Upper lobe of right lung (tissue), 1 donor: ENCODE results near the gene DEFB112. TPM values are rescaled to one million over a fixed set of nuclear protein-coding genes. Genes with fewer than 3 reads are reported as not detected.

ENCODE experiments used
- ATAC-seq: fragments of 200-7000 bp; cut with Tn5 transposase; one replicate; pipeline ENCODE4 v1.9.1; 2020; ENCODE audit warnings: mild to moderate bottlenecking, moderate library complexity
- DNase-seq: peaks from one replicate; pipeline ENCODE4 v3.0.0-alpha.2; 2020
- H3K27ac ChIP-seq: fragments of 200-600 bp; one replicate; pipeline ENCODE4 v1.8.0; 2022
- H3K27me3 ChIP-seq: fragments of 200-600 bp; one replicate; pipeline ENCODE4 v1.8.0; 2022; ENCODE audit warnings: mild to moderate bottlenecking
- H3K36me3 ChIP-seq: fragments of 200-600 bp; one replicate; pipeline ENCODE4 v1.8.0; 2022
- H3K4me1 ChIP-seq: fragments of 200-600 bp; one replicate; pipeline ENCODE4 v1.8.0; 2022
- H3K4me3 ChIP-seq: fragments of 200-600 bp; one replicate; pipeline ENCODE4 v1.8.0; 2022; ENCODE audit warnings: mild to moderate bottlenecking
- H3K9me3 ChIP-seq: fragments of 200-600 bp; one replicate; pipeline ENCODE4 v1.8.0; 2022
- CTCF ChIP-seq: fragments of 200-600 bp; IDR thresholded peaks from one replicate; pipeline ENCODE4 v1.8.0; 2022; ENCODE audit warnings: antibody characterized with exemption
- intact Hi-C: fragments of 100-400 bp; cut with DNase I; formaldehyde crosslinking; loops from one replicate; pipeline ENCODE4 v1.11.0; 2022
- total RNA-seq: library from RNA; stranded (reverse); fragmentation: NEBNext Ultra II Directional; extraction: Animal tissue kit (Norgen Biotek cat#: 25700); gene quantifications from one replicate; pipeline ENCODE4 v1.2.1, GENCODE V29; 2021
- donor health status: DM: no; HTN: yes; CAD: no; lungs with severe emphysema.

DEFB112 gene
- total RNA-seq, 1 donor from 2014 or later = not detected

- no peaks in the 10 kb centered on the region for H3K36me3 ChIP-seq
- intact Hi-C loops = no loop called here
- no peak for TF ChIP-seq CTCF
- H3K9me3 ChIP-seq = no peaks in the 10 kb centered on the region
- no peak overlapping the region for H3K4me3 ChIP-seq
- DNase-seq = no peak
- no peaks in the 10 kb centered on the region for H3K4me1 ChIP-seq
- H3K27ac ChIP-seq = no peak overlapping the region
- no peaks in the 10 kb centered on the region for H3K27me3 ChIP-seq
- ATAC-seq = no peak
Observed at GRCh38 chr6:50093116-50093937, 43.6 kb upstream of the DEFB112 start.

- no peaks in the 10 kb centered on the region for H3K9me3 ChIP-seq
- ATAC-seq = no peak
- DNase-seq = no peak
- H3K36me3 ChIP-seq = no peaks in the 10 kb centered on the region
- intact Hi-C loops = no loop called here
- no peaks in the 10 kb centered on the region for H3K4me1 ChIP-seq
- no peak for TF ChIP-seq CTCF
- no peak overlapping the region for H3K27ac ChIP-seq
- H3K27me3 ChIP-seq = no peaks in the 10 kb centered on the region
- no peak overlapping the region for H3K4me3 ChIP-seq
Observed at GRCh38 chr6:50091641-50092040, 41.9 kb upstream of the DEFB112 start.

GRCh38 chr6:50089911-50090310, 40.2 kb upstream of the DEFB112 start:
- TF ChIP-seq CTCF = no peak
- Histone ChIP-seq H3K4me3 (no peak overlapping the region), H3K4me1 (no peaks in the 10 kb centered on the region), H3K27ac (no peak overlapping the region), H3K9me3 (no peaks in the 10 kb centered on the region), H3K36me3 (no peaks in the 10 kb centered on the region), H3K27me3 (no peaks in the 10 kb centered on the region)
- DNase-seq = no peak
- no peak for ATAC-seq
- intact Hi-C loops = no loop called here

GRCh38 chr6:50087231-50087954, 37.7 kb upstream of the DEFB112 start:
- H3K4me3 ChIP-seq = no peak overlapping the region
- intact Hi-C loops = no loop called here
- H3K27me3 ChIP-seq = no peaks in the 10 kb centered on the region
- no peak for DNase-seq
- no peaks in the 10 kb centered on the region for H3K9me3 ChIP-seq
- H3K27ac ChIP-seq = no peak overlapping the region
- H3K36me3 ChIP-seq = no peaks in the 10 kb centered on the region
- no peaks in the 10 kb centered on the region for H3K4me1 ChIP-seq
- no peak for TF ChIP-seq CTCF
- no peak for ATAC-seq

GRCh38 chr6:50077385-50077784, 27.7 kb upstream of the DEFB112 start:
- H3K4me1 ChIP-seq = no peaks in the 10 kb centered on the region
- no peaks in the 10 kb centered on the region for H3K9me3 ChIP-seq
- intact Hi-C loops = no loop called here
- no peaks in the 10 kb centered on the region for H3K27me3 ChIP-seq
- H3K27ac ChIP-seq = no peak overlapping the region
- no peak for ATAC-seq
- H3K4me3 ChIP-seq = no peak overlapping the region
- no peaks in the 10 kb centered on the region for H3K36me3 ChIP-seq
- no peak for DNase-seq
- TF ChIP-seq CTCF = no peak
